GM18909 (cell line): Measurements from ENCODE around the gene PCID2.
A peak's percentile ranks its signal among the peaks of the same experiment; 100 is the strongest.

Source experiments
- ATAC-seq: cut with Tn5 transposase; IDR thresholded peaks from one replicate; pipeline ENCODE4 v1.9.1; 2021; ENCODE audit warnings: mild to moderate bottlenecking; ENCODE audit not compliant: unreplicated experiment, poor library complexity

PCID2 gene

DNA sequence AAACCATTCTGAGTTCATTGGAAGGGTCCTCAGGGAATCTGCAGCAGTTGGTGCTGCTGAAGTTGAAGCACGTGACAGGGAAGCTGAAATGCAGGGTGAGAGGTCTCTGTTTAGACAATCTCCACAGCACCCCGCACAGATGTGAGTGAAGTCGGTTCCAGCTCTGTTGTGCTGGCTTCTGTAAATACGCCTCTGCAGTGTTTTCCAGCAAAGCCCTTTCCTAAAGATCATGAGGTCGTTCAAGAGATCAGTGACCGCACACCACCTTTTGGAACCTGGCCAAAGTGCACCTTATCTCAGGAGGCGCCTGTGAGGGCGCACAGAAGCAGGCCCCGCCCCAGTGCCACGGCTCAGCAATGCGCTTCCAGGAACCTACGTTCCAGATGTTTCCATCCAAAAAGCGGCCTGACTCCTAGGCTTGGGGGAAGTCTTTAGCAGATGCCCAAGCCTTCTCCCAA, 11.7 kb upstream of the PCID2 start:
- ATAC-seq = no peak

DNA sequence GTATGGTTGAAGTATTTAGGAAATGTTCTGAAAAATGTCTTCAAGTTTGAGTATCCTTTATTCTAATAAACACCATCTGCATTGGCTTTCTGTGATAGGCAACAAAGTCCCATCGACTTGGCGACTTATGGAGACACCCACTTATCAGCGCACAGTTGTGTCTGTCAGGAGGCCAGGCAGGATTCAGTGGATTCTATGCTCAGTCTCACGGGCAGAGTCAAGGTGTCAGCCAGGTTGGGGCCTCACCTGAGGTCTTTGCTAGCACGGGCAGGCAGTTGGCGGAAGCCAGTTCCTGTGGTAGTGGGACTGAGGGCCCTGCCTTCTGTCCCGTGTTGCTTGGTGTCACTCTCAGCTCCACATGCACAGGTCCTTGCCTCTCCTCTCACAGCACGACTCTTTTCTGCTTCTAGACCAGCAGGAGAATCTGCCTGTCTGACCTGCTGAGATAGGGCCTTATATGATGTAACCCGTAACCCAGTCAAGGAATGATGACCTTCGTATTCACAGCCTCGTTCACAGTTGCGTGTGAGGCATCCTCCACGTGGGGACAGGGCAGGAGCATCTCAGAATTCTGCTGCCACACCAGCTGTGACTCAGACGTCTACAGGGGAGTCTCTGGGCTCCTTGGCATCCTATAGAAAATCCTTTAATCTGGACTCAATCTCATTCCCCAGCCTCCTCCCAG, 10.9 kb upstream of the PCID2 start:
- no peak for ATAC-seq

DNA sequence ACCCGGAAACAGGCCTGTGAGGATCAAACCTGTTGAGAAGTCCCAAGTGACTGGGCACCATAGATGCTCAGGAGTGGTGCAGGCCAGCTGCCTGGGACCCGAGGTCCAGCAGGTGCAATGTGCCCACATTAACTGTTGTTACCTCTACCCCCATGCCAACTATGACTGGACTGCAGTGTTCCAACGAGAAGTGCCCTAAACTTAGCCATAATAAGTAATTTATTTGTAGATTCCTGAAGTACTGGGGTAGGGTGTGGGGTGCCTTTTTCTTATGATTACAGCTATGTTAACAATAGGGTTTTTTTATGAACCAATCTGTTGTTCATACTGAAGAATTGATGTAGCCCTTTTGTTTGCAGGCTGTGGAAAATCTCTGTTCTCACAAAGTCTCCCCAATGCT, 10.1 kb upstream of the PCID2 start:
- no peak for ATAC-seq

DNA sequence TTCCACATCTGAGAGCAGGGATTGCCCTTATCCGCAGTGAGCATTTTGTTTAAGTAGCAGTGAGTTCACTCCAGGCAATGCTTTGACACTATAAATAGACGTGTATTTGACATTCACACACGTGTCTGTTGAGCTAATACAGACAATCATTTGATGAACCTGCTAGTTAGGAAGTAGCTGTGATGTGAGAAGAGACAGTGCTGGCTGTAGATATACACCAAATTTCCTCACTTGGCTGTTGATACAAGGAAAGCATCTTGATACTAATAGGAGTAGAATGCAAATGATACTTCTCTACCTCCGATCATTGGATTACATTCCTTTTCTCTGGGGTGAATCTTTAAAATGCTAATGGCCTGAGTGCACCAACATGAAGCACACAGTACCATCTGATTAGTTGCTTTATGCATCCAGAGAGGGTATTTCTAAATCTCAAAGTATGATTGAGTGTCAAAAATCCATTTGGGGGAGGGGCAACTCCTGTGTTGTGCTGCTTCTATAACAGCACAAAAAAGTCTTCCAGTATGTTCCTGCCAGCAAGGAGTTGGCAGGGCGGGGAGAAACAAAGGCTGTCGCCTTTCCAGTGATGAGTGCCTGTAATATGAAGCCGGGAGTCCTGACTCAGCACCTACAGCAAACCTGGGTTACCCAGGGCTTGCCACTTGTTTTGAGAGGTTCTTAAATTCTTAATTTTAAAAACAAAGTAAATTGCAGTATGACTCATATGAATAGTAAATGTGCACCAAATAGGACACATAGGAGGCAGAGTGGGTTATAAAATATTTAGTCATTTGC, 8.0 kb upstream of the PCID2 start:
- ATAC-seq = no peak

DNA sequence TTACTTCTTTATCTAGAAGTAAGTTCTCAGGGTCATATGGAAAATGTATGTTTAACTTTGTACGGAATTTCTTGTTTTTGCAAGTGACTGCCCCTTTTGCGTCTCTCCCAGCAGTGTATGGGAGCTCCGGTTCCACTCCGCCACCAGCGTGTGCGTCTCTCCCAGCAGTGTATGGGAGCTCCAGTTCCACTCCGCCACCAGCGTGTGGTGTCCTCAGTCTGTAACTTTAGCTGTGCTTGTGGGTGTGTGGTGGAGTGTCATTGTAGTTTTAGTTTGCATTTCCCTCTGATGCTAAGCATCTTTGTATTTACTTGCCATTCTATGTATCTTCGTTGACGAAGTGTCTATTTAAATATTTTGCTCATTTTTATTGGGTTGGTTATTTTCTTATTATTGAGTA, 3.3 kb upstream of the PCID2 start:
- no peak for ATAC-seq

DNA sequence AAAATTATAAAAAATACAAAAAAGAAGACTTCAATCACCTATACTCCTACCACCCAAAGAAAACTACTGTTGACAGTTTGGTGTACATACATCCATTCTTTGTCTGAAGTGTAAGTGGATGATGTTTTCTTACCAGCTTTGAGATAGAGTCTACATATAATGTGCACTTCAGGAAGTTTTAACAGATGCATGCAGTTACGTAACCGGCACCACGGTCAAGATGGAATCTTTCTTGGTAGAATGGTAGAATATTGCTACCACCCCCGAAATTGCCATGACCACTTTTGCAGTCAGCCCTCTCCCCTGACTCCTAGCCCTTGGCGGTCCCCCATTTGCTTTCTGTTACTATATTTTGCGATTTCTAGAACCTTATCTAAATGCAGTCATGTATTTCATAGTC, 2.4 kb upstream of the PCID2 start:
- ATAC-seq = no peak

DNA sequence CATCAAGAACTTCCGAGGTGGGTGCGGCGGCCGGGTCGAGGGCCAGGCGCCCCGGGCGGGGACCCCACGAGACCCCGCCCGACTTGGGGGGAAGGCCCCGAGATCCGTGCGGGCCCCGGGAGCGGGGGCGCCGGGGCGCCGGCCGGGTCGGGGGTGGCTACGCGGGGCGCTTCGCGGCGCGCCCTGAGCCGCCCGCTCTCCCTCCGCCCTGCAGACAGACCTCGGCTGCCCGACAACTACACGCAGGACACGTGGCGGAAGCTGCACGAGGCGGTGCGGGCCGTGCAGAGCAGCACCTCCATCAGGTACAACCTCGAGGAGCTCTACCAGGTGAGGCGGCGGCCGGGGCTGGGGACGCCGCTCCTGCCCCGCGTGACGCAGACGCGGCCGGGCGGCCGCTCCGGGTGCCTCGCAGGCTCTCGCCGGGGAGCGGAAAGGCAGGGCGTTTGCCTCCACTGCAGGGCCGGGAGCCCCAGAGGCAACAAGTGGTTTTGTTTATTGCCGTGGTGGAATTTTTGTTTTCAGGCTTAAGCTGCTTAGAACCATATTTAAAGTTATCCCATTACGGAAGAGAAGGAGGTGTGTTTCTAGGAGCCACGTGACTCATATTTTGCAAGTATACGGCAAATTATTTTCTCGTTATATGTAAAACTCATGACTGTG, 1.4 kb upstream of the PCID2 start:
- ATAC-seq = peak; percentile 49

DNA sequence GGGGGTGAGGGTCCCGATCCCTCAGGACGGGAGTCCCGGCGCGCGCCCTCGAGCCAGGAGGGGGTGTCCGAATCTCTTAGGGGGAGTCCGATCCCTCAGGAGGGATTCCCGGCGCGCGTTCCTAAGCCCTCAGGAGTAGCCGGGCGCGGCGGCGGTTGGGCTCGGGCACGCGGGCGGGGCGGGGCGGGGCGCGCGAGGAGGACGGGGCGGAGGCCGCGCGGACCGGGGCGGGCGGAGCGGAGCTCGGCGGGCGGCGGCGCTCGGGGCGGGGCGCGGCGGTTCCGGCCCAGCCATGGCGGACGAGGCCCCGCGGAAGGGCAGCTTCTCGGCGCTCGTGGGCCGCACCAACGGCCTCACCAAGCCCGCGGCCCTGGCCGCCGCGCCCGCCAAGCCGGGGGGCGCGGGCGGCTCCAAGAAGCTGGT, 878 bp upstream of the PCID2 start, which contains the start of gene CUL4A:
Gene CUL4A (plus strand): TSS at position 278 of the 423 bp plus-strand sequence. CDS start 15 bp downstream, at position 293.
- peak; percentile 43 for ATAC-seq

DNA sequence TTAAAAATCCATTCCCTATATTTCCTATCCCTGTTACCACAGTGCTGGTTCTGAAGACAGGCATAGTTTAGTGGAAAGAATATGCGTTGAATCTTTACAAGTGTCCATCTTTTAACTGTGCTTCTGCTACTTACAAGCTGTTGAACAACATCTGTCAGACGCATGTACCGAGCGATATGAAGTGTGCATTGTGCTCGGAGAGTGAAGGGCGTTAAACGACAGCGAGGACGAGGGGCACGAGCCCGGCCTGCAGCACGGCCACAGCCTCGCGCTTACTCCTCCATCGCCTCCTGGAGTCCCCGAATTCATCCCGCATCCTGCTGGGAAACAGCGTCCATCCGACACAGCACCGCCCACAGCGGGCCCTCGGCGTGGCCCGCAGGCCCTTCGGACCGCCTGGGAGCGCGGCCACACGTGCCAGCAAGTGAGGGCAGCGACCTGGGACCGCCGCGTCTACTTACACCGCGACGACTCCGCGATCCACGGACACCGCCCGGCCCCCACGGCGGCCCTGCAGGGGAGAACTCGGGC, 514 bp downstream of the PCID2 start:
- peak; percentile 9 for ATAC-seq

DNA sequence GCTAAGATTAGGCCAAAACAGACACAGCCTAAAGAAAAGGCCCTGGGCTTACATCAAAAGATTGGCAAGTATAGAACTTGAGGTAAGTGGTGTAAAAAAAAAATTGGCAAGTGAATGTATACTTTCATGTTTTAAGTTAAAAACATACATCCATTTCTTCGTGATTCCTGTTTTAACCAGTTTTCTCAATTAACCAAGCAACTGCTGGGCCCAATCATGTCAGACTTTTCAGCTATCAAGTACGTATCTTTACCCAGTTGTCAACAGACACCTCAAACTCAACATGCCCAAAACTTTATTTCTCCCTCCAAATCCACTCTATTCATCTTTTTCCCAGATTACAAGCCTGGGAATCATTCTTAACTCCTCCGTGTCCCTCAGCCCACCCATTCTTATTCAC, 1.0 kb downstream of the PCID2 start:
- no peak for ATAC-seq

DNA sequence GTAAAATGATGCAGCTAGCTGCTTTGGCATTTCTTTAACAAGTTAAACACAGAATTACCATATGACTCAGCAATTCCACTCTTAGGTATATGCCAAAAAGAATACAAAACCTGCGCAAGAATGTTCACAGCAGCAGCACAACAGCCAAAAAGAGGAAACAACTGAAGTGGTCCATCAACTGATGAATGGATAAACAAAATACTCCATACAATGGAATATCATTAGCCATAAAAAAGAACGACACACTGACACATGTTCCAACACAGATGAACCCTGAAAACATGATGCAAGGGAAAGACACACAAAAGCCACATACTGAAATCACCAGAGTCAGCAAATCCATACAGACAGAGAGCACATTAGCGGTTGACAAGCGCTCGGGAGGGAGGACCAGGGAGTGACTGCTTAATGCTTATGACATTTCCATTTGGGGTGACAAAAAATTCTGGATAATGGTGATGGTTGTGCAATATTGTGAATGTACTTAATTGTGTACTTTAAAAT, 3.0 kb downstream of the PCID2 start:
- ATAC-seq = no peak

DNA sequence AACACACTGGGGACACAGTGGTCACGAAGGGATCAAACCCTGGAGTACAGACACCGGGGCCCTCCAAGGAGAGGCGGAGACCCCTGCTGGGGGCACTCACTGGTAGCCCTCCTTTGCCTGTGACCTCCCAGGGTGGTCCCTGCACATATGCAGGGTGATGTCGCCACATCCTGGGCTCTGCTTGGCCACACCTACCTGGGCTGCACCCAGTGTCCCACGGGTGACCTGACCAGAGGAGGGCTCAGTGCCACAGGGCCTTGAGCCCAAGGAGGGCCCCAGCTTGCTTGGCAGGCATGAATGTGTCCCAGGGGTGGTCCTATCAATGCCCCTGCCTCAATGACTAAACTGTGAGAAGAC, 4.1 kb downstream of the PCID2 start:
- ATAC-seq = no peak

DNA sequence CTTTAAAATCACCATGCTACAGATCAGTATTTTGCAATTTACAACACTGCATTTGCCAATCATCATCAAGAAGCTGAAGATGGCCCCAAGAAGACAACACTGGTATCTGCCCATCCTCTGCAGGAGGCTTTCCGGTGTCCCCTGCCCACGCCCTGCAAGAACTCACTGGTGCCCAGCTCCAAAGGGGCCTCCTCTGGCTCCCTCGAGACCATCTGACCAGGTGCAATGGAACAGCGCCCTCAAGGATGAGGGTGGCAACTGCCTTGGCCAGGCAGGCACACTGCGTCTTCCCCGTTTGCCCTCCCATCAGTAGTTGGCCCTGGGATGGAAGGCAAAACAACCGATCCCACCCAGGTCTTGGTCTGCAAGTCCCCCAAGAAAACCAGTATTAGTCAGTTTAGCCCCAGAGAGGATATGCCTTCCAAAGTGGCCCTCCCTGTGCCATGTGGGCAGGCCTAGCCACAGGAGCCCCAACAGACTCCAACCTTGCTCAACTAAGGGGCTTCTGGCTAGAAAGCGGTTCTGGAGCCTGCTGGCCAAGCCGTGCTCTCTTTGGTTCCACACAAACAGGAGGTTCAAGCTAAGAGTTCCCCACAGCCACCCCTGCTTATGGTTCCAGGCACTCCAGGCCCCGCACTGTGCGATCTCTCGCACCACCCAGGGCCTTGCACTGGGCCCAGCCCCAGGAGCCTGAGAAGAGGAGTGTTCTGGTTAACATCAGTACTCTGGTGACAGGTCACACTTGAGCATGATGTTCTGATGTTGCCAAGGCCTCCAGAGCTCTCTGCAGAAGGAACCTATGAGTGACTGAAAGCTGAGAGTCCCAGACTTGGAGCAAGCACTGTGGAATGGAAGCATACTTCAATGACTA, 4.7 kb downstream of the PCID2 start:
- ATAC-seq = no peak

DNA sequence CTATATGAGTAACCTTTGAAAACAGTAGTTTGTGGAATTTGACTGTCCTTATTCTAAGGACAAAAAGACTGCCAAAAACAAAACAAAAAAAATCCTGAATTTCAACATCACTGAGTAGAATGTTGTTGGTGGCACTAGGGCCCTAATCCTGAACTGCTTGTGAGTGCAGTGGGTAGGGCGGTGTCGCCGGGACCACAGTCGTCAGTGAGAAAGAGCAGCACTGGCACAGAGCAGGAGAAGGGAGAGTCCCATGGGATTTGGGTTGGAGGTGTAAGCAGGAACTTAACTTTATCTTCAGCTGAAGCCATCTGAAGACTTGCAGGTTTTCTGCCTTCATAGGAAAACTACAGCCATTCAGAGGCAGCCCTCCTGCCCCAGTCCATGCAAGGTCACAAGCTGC, 5.6 kb downstream of the PCID2 start:
- ATAC-seq = no peak

DNA sequence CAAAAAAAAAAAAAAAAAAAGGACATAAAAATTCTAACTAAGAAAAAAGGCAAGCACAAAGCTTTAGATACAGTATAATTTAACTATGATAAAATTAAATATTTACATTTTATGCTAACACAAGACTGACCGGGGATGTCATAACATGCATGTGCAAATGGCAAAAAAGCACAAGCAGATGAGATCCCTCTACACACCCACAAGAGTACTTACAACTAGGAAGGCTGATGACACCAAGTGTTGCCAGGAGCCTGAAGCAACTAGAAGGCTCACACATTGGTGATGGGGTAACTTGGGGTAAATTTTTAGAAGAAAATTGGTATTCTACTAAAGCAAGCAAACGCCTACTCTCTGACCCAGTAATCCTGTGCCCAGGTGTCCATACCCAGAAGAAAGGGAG, 6.7 kb downstream of the PCID2 start:
- no peak for ATAC-seq

DNA sequence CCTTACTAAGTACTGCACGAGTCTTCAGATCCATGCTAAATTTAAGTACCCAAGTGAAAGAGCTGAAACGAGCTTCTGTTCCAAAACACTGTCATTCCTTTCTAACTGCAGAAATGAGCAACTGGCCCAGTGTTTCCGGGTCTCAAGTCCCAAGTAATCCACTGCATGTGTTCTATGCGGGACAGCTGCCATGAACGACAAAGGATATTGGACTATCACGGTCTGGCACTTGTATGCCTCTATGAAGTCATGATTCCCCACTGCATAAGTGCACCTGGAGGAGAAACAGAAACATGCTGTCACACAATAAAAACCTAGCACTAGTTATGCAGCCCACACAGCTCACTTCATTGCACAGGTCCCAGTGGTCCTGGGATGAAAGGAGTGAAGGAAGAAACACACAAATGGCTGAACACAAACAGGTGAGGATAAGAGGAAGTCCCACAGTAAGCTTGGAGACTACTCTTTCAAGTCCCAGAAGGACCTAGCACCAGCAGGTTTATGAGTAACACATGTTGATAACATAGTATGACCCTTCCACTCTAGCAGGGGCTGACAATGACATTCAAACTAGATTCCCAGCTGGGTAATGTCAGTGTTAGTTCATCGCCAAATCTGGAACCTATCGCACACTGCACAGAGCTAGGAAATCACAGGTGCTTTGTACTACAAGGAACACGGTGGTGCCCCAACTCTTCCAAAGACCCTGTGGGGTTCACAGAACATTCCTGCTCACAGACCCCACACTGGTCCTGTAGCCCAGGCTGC, 11.3 kb downstream of the PCID2 start:
- no peak for ATAC-seq

DNA sequence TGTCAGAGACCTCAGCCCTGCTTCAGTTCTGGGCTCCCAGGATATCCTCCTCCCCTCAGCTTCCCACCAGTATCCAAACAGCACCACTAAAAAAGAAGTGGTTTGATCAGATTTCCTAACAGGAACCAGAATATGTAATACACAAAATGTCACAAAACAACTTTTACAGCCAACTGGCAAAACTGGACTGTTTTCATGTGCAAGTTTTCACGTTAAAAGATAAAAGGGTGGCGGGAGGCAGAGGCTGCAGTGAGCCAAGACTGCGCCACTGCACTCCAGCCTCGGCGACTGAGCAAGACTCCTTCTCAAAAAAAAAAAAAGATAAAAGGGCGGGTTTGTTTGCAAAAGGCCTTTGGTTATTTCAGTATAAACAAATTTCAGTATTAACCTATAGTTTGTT, 13.1 kb downstream of the PCID2 start:
- ATAC-seq = no peak

DNA sequence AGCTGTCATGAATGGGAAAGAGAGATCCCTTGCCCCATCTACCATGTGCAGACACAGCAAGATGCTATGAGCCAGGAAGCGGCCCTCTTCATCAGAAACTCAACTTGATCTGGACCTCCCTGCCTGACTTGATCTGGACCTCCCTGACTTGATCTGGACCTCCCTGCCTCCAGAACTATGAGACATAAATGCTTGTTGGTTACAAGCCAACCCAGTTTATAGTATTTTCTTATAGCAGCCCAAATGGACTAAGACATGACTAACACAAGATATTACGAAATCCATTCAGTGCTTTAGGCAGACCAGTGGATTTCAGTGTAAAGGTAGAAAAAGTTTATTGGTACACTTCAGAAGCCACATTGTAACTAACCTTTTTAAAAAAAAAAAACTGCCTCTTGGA, 15.6 kb downstream of the PCID2 start:
- no peak for ATAC-seq

DNA sequence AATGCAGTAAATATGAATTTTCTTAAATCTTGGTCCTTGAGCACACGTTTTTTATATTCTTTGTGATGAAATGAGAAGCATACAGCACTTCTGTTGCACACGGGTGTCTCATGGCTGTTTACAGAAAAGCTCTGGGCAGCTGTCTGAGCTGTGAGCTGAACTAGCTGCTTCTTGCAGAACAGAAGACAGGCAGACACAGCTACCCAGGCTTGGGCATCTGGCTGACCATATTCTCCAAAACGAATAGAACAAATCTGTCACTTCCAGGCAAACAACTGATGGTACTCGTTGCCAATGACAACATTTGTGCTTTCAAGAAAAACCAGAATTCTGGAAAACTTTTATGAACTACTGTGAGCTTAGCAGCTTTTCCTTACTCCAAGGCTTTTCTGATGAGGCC, 16.2 kb downstream of the PCID2 start:
- no peak for ATAC-seq
